ENCODE results near the gene MPHOSPH10.
"Not testable (repeated sequence)": the region's sequence is repeated elsewhere in the genome, so short reads cannot be mapped to it uniquely, and the experiment has no call there.

MPHOSPH10 gene

GRCh38 chr2:71130905-71131244 lies 441 bp downstream of the MPHOSPH10 start (continued):
- TF ChIP-seq TSHZ2 (CRISPR knock-in tag; IDR thresholded peaks at IDR 0.05) (no peak), OSR1 (CRISPR knock-in tag; IDR thresholded peaks at IDR 0.05) (no peak)

- ATAC-seq: not testable (repeated sequence)
- TF ChIP-seq ZFP3 (CRISPR knock-in tag; IDR thresholded peaks at IDR 0.05): 0 out of 2 replicates have a peak, but pooled peaks have one; percentile 28
Measured at GRCh38 chr2:71131387-71132166, 1.1 kb downstream of the MPHOSPH10 start.

GRCh38 chr2:71133603-71134002 lies 3.2 kb downstream of the MPHOSPH10 start:
- no peak for TF ChIP-seq ZNF70 (CRISPR knock-in tag; IDR thresholded peaks at IDR 0.05)
- no peak for TF ChIP-seq ZNF565 (CRISPR knock-in tag; conservative IDR thresholded peaks at IDR 0.05; ENCODE audit: low read depth)
- TF ChIP-seq ZFP3 (CRISPR knock-in tag; IDR thresholded peaks at IDR 0.05): no peak
- no peak for TF ChIP-seq PPARA (CRISPR knock-in tag; IDR thresholded peaks at IDR 0.05; ENCODE audit: borderline replicate concordance)
- TF ChIP-seq CSDC2 (CRISPR knock-in tag; IDR thresholded peaks at IDR 0.05): no peak
- no peak for TF ChIP-seq OSR1 (CRISPR knock-in tag; IDR thresholded peaks at IDR 0.05)
- no peak for TF ChIP-seq CREB5 (CRISPR knock-in tag; IDR thresholded peaks at IDR 0.05; ENCODE audit: low read depth)
- no peak for TF ChIP-seq POU6F1 (CRISPR knock-in tag; IDR thresholded peaks at IDR 0.05; ENCODE audit: borderline replicate concordance, low read depth)
- no peak for TF ChIP-seq PATZ1 (CRISPR knock-in tag; IDR thresholded peaks at IDR 0.05; ENCODE audit: borderline replicate concordance)
- TF ChIP-seq GLIS3 (CRISPR knock-in tag; IDR thresholded peaks at IDR 0.05): no peak
- no peak for TF ChIP-seq RARB (CRISPR knock-in tag; IDR thresholded peaks at IDR 0.05)
- ATAC-seq: no peak

GRCh38 chr2:71136174-71136573 lies 5.7 kb downstream of the MPHOSPH10 start:
- TF ChIP-seq CREB5 (CRISPR knock-in tag; IDR thresholded peaks at IDR 0.05; ENCODE audit: low read depth): no peak
- no peak for TF ChIP-seq PPARA (CRISPR knock-in tag; IDR thresholded peaks at IDR 0.05; ENCODE audit: borderline replicate concordance)
- TF ChIP-seq TSHZ2 (CRISPR knock-in tag; IDR thresholded peaks at IDR 0.05): no peak
- no peak for TF ChIP-seq POU6F1 (CRISPR knock-in tag; IDR thresholded peaks at IDR 0.05; ENCODE audit: borderline replicate concordance, low read depth)
- no peak for TF ChIP-seq GLIS3 (CRISPR knock-in tag; IDR thresholded peaks at IDR 0.05)
- TF ChIP-seq BACH2 (CRISPR knock-in tag; IDR thresholded peaks at IDR 0.05; ENCODE audit: borderline replicate concordance): no peak
- no peak for TF ChIP-seq SNAI2 (CRISPR knock-in tag; IDR thresholded peaks at IDR 0.05)
- no peak for ATAC-seq
